Stimulated activated CD4-positive, alpha-beta T cell treated with anti-CD3 and anti-CD28 coated beads, Interleukin-1b, Interleukin-23, amount 100 ng/mL, for 1 hour (primary cell): ENCODE results near the gene RNF157.
"Not testable (repeated sequence)": the region's sequence is repeated elsewhere in the genome, so short reads cannot be mapped to it uniquely, and the experiment has no call there.

Experiments
- DNase-seq, 2 donors: peaks; one replicate each; pipeline ENCODE4 v3.0.0-alpha.2; 2020; ENCODE audit warnings: low read depth in 2 of 2

Gene RNF157

GRCh38 chr17:76234354-76234679 is 6.0 kb downstream of the RNF157 start:
- no peak for DNase-seq

GRCh38 chr17:76233588-76234353 is 6.5 kb downstream of the RNF157 start:
- no peak for DNase-seq

GRCh38 chr17:76232342-76232741 is 8.0 kb downstream of the RNF157 start:
- no peak for DNase-seq

GRCh38 chr17:76226749-76227148 is 13.5 kb downstream of the RNF157 start:
- not testable (repeated sequence) for DNase-seq

GRCh38 chr17:76225373-76226086 is 14.8 kb downstream of the RNF157 start:
- DNase-seq, result not testable (repeated sequence)

GRCh38 chr17:76223802-76224201 is 16.5 kb downstream of the RNF157 start:
- DNase-seq, result no peak

GRCh38 chr17:76219670-76220383 is 20.5 kb downstream of the RNF157 start:
- no peak for DNase-seq

GRCh38 chr17:76217081-76217480 is 23.2 kb downstream of the RNF157 start:
- DNase-seq, result no peak

GRCh38 chr17:76213491-76213890 is 26.8 kb downstream of the RNF157 start:
- DNase-seq, result no peak

GRCh38 chr17:76208120-76208519 is 32.2 kb downstream of the RNF157 start:
- DNase-seq, result no peak

- no peak for DNase-seq
These were observed 32.8 kb downstream of the RNF157 start for GRCh38 chr17:76207275-76208059.

- DNase-seq, result not testable (repeated sequence)
These were observed 34.6 kb downstream of the RNF157 start for GRCh38 chr17:76205542-76206144.

GRCh38 chr17:76204277-76204676 is 36.0 kb downstream of the RNF157 start:
- DNase-seq, result no peak

GRCh38 chr17:76200354-76200753 is 39.9 kb downstream of the RNF157 start:
- no peak for DNase-seq

- peak; percentile 25 to 36 for DNase-seq
These were observed 40.8 kb downstream of the RNF157 start for GRCh38 chr17:76199469-76199868.

- no peak for DNase-seq
These were observed 41.6 kb downstream of the RNF157 start for GRCh38 chr17:76198702-76199101.

- DNase-seq, result no peak
These were observed 42.4 kb downstream of the RNF157 start for GRCh38 chr17:76197911-76198310.

GRCh38 chr17:76196675-76197074 is 43.6 kb downstream of the RNF157 start:
- DNase-seq, result no peak

- DNase-seq, result no peak
These were observed 44.8 kb downstream of the RNF157 start for GRCh38 chr17:76195281-76196096.

GRCh38 chr17:76193591-76193990 is 46.7 kb downstream of the RNF157 start:
- DNase-seq, result no peak

- no peak for DNase-seq
These were observed 48.4 kb downstream of the RNF157 start for GRCh38 chr17:76191896-76192295.
